CD4-positive, alpha-beta T cell (primary cell): ENCODE measurements around the gene PGM1. TPM values are rescaled to one million over a fixed set of nuclear protein-coding genes. Genes with fewer than 3 reads are reported as not detected.

Experiments
- ATAC-seq: fragments of 200-7000 bp; cut with Tn5 transposase; one replicate; pipeline ENCODE4 v1.10.0; 2022; ENCODE audit warnings: mild to moderate bottlenecking; ENCODE audit not compliant: poor library complexity
- CTCF ChIA-PET: fragments of 350-600 bp; sonication (Branson Sonifier 250); formaldehyde crosslinking; loops from one replicate; lab custom pipeline; 2021; ENCODE audit warnings: antibody characterized with exemption, inconsistent platforms; lab: Charles Lee
- POLR2A ChIA-PET: fragments of 350-600 bp; sonication (Branson Sonifier 250); formaldehyde crosslinking; loops from one replicate; lab custom pipeline; 2021; ENCODE audit warnings: antibody characterized with exemption, inconsistent platforms; lab: Charles Lee
- DNase-seq, 14 experiments: peaks; one replicate each; pipeline ENCODE4 v3.0.0-alpha.2; 2013 to 2020; ENCODE audit warnings: mixed read lengths in 2 of 14
- H3K27ac ChIP-seq, 2 donors: one replicate each; pipeline versions ENCODE4 v1.5.1 to v1.7.0; 2013; ENCODE audit warnings: low read length in 2 of 2, low read depth in 1 of 2, mild to moderate bottlenecking in 1 of 2
- H3K27me3 ChIP-seq, 2 experiments: 1 replicate in 1 of 2; 2 replicates in 1 of 2; pipeline versions ENCODE4 v1.6.1 to v1.7.0; 2013; ENCODE audit warnings: low read length in 2 of 2, control low read depth in 1 of 2, mild to moderate bottlenecking in 1 of 2, moderate library complexity in 1 of 2; ENCODE audit not compliant: insufficient read depth in 2 of 2, control insufficient read depth in 1 of 2
- H3K36me3 ChIP-seq: one replicate; pipeline ENCODE4 v1.6.1; 2013; ENCODE audit warnings: low read length, control low read depth; ENCODE audit not compliant: insufficient read depth
- H3K4me1 ChIP-seq: one replicate; pipeline ENCODE4 v1.6.1; 2013; ENCODE audit warnings: low read length, control low read depth; ENCODE audit not compliant: insufficient read depth
- H3K4me3 ChIP-seq: one replicate; pipeline ENCODE4 v1.5.1; 2013; ENCODE audit warnings: mild to moderate bottlenecking, low read length, moderate library complexity
- H3K9me3 ChIP-seq, 2 experiments: 1 replicate in 1 of 2; 2 replicates in 1 of 2; pipeline versions ENCODE4 v1.6.1 to v1.7.0; 2013; ENCODE audit warnings: low read length in 2 of 2, mild to moderate bottlenecking in 2 of 2, control low read depth in 1 of 2, moderate library complexity in 1 of 2; ENCODE audit not compliant: control insufficient read depth in 1 of 2, insufficient read depth in 1 of 2
- H3K27ac Mint-ChIP-seq: one replicate; pipeline ENCODE4 v1.8.0; 2020; ENCODE audit warnings: mixed read lengths
- H3K27me3 Mint-ChIP-seq: one replicate; pipeline ENCODE4 v1.8.0; 2021; ENCODE audit warnings: mixed read lengths
- H3K36me3 Mint-ChIP-seq: one replicate; pipeline ENCODE4 v1.8.0; 2021; ENCODE audit warnings: low read depth, mixed read lengths
- H3K4me1 Mint-ChIP-seq: one replicate; pipeline ENCODE4 v1.8.0; 2021; ENCODE audit warnings: low read depth, mixed read lengths
- H3K4me3 Mint-ChIP-seq: one replicate; pipeline ENCODE4 v1.8.0; 2020; ENCODE audit warnings: mild to moderate bottlenecking, mixed read lengths
- H3K9me3 Mint-ChIP-seq: one replicate; pipeline ENCODE4 v1.8.0; 2020; ENCODE audit warnings: mixed read lengths
- intact Hi-C, 2 experiments: fragments of 100-400 bp; cut with DNase I in 1 of 2; cut with micrococcal nuclease in 1 of 2; formaldehyde crosslinking; loops; one replicate each; pipeline versions ENCODE4 v1.15.1 to v1.9.0; 2023 to 2025; cut with DNase I, micrococcal nuclease
- total RNA-seq, 174 experiments: library from RNA in 2 of 174; stranded (reverse) in 2 of 174; gene quantifications; one replicate each; pipeline ENCODE4 v1.2.3 and lab custom pipeline; 2021 to 2026
- TF ChIP-seq, protein P1 (sequence below): fragments of 200-600 bp; IDR thresholded peaks from one replicate; pipeline ENCODE4 v1.8.0; 2022; ENCODE audit warnings: antibody characterized with exemption, mild to moderate bottlenecking

PGM1 gene
- total RNA-seq, 2 experiments from 2014 or later, result 5.4 to 5.6 TPM

DNA sequence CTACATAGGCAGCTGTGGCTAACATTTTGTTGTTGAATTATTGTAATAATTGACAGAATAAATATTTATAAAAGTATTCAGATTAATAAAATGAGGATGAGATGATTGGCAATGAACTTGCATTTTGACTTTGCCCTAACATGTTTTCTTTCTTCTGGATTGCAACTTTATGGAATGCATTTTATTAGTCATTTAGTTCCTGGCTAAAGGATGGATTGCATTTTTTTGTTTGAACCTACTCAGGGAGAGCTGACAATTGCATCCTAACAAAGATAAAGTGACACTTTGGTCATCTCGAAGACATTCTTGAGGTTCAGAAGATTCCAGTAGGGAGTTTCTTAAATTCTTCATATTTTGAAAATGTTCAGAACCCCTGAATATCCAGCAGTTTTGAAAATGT, 37.5 kb downstream of the PGM1 start:
- ATAC-seq (no peak), DNase-seq (no peak)
- Mint-ChIP-seq H3K4me1 (peaks cover 3% of the 10 kb centered on the region), H3K27ac (no peak overlapping the region), H3K9me3 (no peaks in the 10 kb centered on the region), H3K27me3 (no peaks in the 10 kb centered on the region), H3K4me3 (no peak overlapping the region), H3K36me3 (peaks cover 55% of the 10 kb centered on the region)
- H3K36me3 ChIP-seq, result peaks cover 33% of the 10 kb centered on the region
- no peak overlapping the region for H3K27ac ChIP-seq
- CTCF ChIA-PET, result no interaction called here
- POLR2A ChIA-PET, result no interaction called here
- intact Hi-C loops, result no loop called here
- TF ChIP-seq, protein P1, sequence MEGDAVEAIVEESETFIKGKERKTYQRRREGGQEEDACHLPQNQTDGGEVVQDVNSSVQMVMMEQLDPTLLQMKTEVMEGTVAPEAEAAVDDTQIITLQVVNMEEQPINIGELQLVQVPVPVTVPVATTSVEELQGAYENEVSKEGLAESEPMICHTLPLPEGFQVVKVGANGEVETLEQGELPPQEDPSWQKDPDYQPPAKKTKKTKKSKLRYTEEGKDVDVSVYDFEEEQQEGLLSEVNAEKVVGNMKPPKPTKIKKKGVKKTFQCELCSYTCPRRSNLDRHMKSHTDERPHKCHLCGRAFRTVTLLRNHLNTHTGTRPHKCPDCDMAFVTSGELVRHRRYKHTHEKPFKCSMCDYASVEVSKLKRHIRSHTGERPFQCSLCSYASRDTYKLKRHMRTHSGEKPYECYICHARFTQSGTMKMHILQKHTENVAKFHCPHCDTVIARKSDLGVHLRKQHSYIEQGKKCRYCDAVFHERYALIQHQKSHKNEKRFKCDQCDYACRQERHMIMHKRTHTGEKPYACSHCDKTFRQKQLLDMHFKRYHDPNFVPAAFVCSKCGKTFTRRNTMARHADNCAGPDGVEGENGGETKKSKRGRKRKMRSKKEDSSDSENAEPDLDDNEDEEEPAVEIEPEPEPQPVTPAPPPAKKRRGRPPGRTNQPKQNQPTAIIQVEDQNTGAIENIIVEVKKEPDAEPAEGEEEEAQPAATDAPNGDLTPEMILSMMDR, result no peak
- no peaks in the 10 kb centered on the region for H3K4me1 ChIP-seq
- no peaks in the 10 kb centered on the region for H3K27me3 ChIP-seq
- H3K4me3 ChIP-seq, result no peak overlapping the region
- H3K9me3 ChIP-seq, result no peaks in the 10 kb centered on the region

DNA sequence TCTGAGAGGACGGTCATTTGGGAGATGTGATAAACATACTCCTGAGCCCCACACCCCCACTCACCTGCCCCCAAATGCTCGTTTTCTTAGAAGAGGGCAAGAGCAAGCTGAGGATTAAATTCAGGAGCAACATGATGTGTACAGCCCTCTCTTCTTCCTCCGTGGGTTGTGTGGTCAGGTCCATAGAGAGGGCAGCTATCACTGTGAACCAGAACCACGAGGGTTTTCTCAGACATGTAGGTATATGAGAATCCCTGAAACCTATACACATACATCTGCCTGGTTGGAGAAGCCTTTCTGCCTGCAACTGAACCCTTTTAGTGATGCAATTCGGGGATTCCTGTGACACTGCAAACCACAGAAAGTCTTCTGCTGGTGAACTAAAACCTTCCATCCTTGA, 38.9 kb downstream of the PGM1 start:
- Mint-ChIP-seq H3K4me1 (peaks cover 2% of the 10 kb centered on the region), H3K4me3 (no peak overlapping the region), H3K36me3 (peaks cover 69% of the 10 kb centered on the region), H3K27me3 (no peaks in the 10 kb centered on the region), H3K9me3 (no peaks in the 10 kb centered on the region), H3K27ac (no peak overlapping the region)
- ChIA-PET CTCF (no interaction called here), POLR2A (no interaction called here)
- Histone ChIP-seq H3K27ac (no peak overlapping the region), H3K36me3 (peaks cover 43% of the 10 kb centered on the region), H3K4me1 (no peaks in the 10 kb centered on the region), H3K9me3 (no peaks in the 10 kb centered on the region), H3K27me3 (no peaks in the 10 kb centered on the region), H3K4me3 (no peak overlapping the region)
- ATAC-seq (no peak), DNase-seq (no peak)
- TF ChIP-seq, protein P1, result no peak
- intact Hi-C loops, result no loop called here

DNA sequence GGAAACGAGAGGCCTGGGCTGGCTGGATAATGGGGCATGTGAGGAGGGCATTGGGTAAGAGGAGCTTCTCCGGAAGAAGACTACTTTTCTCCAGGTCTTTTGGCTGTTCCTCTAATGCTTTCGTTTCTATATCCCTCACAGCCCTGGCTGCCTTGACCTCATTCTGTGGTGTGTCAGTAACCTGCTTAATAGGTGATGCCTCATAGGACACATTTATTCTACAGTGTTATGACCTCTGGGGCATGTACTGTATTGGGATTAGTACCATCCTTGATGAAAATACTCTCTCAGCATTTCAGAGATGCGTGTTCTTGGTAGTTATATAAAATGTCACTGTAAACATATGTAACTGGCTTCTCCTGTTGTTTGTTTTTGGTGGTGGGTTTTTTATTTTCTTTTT, 40.1 kb downstream of the PGM1 start:
- Histone ChIP-seq H3K9me3 (no peaks in the 10 kb centered on the region), H3K27ac (no peak overlapping the region), H3K27me3 (no peaks in the 10 kb centered on the region), H3K36me3 (peaks cover 52% of the 10 kb centered on the region), H3K4me1 (no peaks in the 10 kb centered on the region), H3K4me3 (no peak overlapping the region)
- Mint-ChIP-seq H3K9me3 (no peaks in the 10 kb centered on the region), H3K36me3 (peaks cover 81% of the 10 kb centered on the region), H3K4me1 (no peaks in the 10 kb centered on the region), H3K4me3 (no peak overlapping the region), H3K27me3 (no peaks in the 10 kb centered on the region), H3K27ac (no peak overlapping the region)
- no peak for DNase-seq
- CTCF ChIA-PET, result no interaction called here
- TF ChIP-seq, protein P1, result no peak
- no peak for ATAC-seq
- POLR2A ChIA-PET, result no interaction called here
- intact Hi-C loops, result no loop called here
